Hematopoietic multipotent progenitor cell treated with erythropoietin and hydrocortisone succinate and interleukin-3 and kit ligand, for 6 days (in vitro differentiated cells): ENCODE data around the gene PCSK6.

Experiments used
- DNase-seq: peaks from one replicate; pipeline ENCODE4 v3.0.0-alpha.2; 2015

The PCSK6 gene

GRCh38 chr15:101322854-101323477 lies 166.5 kb downstream of the PCSK6 start:
- DNase-seq: no peak

- no peak for DNase-seq
These were observed 167.4 kb downstream of the PCSK6 start for GRCh38 chr15:101322016-101322695.

GRCh38 chr15:101320501-101321052 lies 168.9 kb downstream of the PCSK6 start:
- DNase-seq: peak; percentile 84

- no peak for DNase-seq
These were observed 170.7 kb downstream of the PCSK6 start for GRCh38 chr15:101318839-101319238.

DNA sequence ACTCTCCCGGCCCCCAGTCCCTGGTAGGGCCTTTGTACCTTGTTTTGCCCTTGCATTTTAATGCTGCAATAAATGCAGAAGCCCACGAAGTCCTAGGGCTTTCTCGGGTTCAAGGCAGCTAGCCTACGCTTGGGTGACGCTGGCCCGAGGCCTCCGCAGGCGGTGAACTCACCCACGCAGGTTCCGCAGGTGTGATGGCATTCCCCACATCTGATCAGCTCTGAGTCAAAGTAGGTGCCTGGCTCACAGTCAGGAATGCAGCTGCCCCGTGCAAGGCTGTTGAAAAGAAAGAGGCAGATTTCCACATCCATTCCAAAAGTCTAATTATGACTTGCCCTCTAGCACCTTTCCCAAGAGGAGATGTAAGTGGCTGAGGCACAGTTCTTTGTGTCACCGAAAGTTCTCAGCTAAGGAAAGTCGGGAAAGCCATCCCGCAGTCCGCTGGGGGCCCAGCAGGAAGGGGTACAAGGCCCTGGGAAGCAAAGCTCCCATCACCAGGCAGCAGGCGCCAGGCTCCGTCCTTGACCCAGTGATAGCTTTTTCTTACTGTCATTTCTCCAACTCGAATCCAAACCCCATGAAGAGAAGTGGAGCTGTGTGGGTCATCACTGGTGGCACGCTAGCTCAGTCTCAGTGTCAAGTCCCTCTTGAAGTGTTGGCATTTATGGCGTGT lies 171.2 kb downstream of the PCSK6 start:
- DNase-seq: no peak

DNA sequence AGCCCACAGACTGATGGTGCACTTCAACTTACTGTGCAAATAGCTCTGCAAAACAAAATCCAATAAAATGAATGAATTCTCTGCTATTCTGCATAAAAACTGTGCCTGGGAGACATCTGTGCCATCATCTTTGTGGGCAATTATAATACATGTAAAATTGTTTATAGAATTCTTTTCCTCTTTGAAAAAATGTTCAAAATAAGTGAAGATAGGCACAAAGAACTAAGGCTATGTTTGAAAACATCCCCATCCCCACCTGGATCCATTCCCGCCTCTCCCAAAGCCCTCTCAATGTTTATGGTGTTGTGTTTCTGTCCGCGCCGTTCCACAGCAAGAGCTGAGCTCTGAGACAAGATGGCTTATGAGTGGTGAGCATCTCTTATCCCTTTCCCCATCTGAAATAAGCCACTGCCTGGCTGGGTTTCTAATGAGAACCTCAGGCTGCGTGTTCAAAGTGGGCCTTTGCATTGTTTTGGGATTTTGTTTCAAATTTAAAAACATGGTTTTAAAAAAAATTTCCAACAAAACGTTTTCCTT lies 172.1 kb downstream of the PCSK6 start:
- DNase-seq: no peak

DNA sequence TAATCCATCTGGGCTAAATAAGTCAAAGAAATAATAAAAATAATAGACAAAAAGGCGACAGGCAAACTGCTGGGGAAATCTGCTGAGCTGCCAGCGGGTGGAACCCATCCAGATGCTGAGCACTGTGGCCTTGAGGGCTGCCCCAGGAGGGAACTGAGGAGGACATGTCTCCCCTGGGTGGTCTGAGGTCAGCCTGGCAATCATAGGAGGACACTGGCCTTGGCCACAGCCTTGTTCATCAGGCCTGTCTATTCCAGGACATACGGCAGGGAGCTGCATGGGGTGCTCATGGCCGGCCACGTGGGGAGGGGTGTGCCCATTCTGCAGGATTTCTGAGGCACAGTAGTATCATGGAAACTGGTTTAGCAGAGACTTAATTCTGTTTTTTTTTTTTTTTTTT lies 173.0 kb downstream of the PCSK6 start:
- no peak for DNase-seq

- DNase-seq: no peak
These were observed 173.8 kb downstream of the PCSK6 start for GRCh38 chr15:101315736-101316135.

DNA sequence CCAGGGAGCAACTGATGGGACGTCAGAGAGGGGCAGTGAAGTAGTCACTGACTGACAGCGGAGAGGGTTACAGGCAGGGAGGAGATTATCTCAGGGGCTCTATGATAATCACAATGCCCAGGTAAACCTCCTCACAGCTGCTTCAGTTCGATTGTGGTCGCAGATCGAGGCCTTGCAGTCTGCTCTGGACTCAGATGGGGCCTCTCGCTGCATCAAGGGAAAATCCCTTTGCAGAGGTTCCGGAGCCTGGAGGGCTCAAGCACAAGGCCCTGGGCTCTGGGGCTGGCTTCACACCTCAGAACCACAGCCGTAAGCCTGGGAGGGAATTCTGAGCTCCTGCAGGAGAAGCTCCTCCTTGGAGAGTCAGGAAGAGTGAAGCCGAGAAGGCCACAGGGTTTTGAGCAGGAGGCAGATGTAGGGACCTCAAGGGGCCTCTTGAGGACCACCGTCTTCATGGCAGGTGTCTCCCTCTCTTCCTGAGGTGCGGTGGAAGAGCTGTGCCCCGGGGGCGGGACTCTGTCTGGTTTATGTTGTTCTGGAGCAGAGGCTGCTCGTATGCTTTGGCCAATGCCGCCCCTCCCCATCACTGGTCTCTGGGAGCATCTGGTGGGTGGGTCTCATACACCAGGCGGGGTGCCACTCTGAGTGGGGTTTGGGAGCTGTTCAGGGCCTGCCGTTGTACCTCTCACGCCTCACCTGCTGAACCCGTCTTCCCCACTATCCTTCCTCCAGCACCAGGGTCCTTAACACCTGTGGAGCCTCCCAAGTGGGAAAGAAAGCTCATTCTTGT lies 175.0 kb downstream of the PCSK6 start:
- DNase-seq: no peak

GRCh38 chr15:101313041-101313761 lies 176.3 kb downstream of the PCSK6 start:
- no peak for DNase-seq

- no peak for DNase-seq
These were observed 179.0 kb downstream of the PCSK6 start for GRCh38 chr15:101310508-101310907.

GRCh38 chr15:101310161-101310480 lies 179.4 kb downstream of the PCSK6 start:
- no peak for DNase-seq

DNA sequence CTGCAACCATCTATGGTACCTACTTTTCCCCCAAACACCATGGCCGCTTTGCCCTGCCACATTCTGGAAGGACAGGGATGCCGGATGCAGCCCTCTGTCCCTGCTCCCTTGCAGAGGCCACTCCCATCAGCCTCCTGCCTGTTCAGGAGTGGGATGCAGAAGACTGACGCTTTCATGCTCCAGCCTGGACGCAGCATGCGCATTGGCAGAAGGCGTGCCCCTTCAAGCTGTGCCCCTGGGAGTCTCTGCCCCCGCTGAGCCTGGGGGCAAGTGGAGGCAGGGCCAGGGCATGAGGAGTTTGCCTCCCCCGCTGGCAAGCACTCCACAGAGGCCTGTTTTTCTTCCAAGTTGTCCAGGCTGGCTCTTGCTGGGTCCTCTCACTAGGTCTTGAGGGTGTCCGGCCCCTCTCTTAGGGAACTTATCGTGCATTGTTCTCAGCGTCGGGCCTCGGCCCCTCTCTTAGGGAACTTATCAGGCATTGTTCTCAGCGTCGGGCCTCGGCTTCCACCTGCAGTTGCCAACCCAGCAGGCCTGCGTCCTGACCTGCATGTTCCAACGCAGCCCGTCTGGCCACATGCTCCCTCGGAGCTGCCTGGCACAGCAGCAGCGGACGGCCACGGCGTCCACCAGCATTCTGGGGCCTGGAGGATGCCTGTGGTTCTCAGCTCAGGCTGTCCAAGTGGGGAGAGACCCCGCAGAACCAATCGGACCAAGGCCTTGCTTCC lies 179.9 kb downstream of the PCSK6 start:
- DNase-seq: no peak

DNA sequence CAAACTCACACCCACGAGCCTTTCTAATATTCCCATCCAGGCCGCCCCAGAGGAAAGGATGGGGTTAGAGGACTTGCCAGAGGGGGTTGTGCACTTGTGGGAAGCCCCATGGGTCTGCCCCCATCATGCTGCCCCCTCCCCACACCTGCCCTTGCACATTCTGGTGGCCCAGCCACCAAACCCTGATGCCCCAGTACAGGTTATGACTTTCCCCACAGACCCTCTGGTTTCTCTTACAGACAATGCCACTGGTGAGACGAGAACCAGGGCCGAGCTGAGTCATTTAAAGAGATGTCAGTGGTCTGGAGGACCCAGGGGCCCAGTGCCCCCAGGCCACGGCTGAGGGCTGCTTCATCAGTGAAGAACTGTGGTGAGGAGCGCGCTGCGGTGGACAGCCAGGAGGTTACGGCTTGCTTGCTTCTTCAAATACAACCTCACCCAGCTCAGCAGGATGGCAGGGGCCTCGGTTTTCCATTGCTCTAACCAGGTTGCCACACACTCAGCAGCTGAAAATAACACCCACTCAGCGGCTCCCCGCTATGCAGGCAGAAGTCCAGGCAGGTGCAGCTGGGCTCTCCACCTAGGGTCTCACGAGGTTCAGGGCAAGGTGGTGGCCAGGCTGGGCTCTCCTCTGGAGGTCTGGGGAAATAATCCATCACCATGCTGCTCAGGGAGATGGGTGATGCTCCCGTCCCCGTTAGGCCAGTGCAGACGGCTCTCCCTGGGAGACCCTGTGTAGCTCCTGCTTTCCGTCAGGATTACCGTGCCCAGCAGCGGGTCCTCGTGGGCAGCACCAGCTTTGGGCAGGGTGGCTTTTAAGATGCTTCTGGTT lies 180.7 kb downstream of the PCSK6 start:
- DNase-seq: no peak

- no peak for DNase-seq
These were observed 181.5 kb downstream of the PCSK6 start for GRCh38 chr15:101307897-101308603.

GRCh38 chr15:101307048-101307896 lies 182.2 kb downstream of the PCSK6 start:
- DNase-seq: no peak

- no peak for DNase-seq
These were observed 183.0 kb downstream of the PCSK6 start for GRCh38 chr15:101306341-101307047.

GRCh38 chr15:101305820-101306255 lies 183.7 kb downstream of the PCSK6 start:
- DNase-seq: no peak
